ENCODE measurements around the gene SLC22A17. TPM values are rescaled to one million over a fixed set of nuclear protein-coding genes. Genes with fewer than 3 reads are reported as not detected.

The SLC22A17 gene
- total and polyA plus RNA-seq, 2 of the 8 experiments (the other 6 are each of a cell fraction or from before 2014, with no cell fraction given): 43.0 to 49.0 TPM

DNA sequence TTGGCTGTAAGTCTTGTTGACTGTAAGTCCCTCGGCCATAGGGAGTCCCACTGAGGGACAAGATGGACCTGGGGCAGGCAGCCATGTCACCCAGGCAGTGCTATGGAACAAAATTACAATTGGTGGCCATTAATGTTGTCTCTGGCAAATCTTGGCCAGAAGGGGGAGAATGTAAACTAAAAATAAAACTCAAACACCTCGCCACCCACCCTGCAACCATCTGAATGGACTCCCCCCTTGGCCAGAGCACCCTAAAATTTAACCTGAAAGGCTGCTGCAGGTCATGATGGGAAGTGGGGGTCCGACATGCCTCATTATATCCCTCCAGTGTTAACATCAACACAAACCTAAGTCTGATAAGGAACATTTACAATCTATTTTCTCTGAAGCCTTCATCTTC, 8.2 kb downstream of the SLC22A17 start:
- Histone ChIP-seq H3K79me2 (ENCODE audit: control insufficient read depth in 1 of 2, insufficient read depth in 2 of 2, low read length in 2 of 2) (no peaks in the 10 kb centered on the region), H2BK20ac (ENCODE audit: low read length) (no peak overlapping the region), H4K5ac (ENCODE audit: insufficient read length, low read depth, low read length) (no peak overlapping the region), H2AFZ (ENCODE audit: low read length) (no peak overlapping the region), H3K4me3 (ENCODE audit: extremely low read depth in 1 of 4, insufficient read depth in 2 of 4, low read depth in 3 of 4, low read length in 4 of 4) (no peak overlapping the region), H4K20me1 (replicated peaks in 1 of 2; ENCODE audit: control insufficient read depth in 1 of 2, insufficient read depth in 2 of 2, low read length in 2 of 2) (no peaks in the 10 kb centered on the region), H3K79me1 (ENCODE audit: low read depth, low read length) (no peaks in the 10 kb centered on the region), H3K27ac (ENCODE audit: low read depth, low read length) (no peak overlapping the region), H3K36me3 (ENCODE audit: control insufficient read depth in 2 of 4, insufficient read depth in 4 of 4, low read length in 3 of 4) (no peaks in the 10 kb centered on the region), H3K18ac (ENCODE audit: extremely low read depth, low read length) (no peak overlapping the region), H2BK5ac (ENCODE audit: low read depth, low read length) (no peak overlapping the region), H2BK12ac (ENCODE audit: low read depth, low read length) (no peak overlapping the region), H3K14ac (ENCODE audit: insufficient read length) (no peak overlapping the region), H2AK5ac (ENCODE audit: low read depth, low read length) (no peak overlapping the region), H4K8ac (ENCODE audit: extremely low read depth, insufficient read depth, low read length) (no peak overlapping the region), H3K9me3 (ENCODE audit: insufficient read depth in 2 of 2, low read depth in 1 of 2, low read length in 1 of 2) (peaks cover 5 to 14% of the 10 kb centered on the region in 2 experiments), H4K91ac (replicated peaks; ENCODE audit: insufficient read length, low read length) (no peak overlapping the region), H2BK15ac (ENCODE audit: low read length) (no peak overlapping the region), H3K56ac (replicated peaks; ENCODE audit: insufficient read length, low read depth, low read length) (no peak overlapping the region), H3K27me3 (replicated peaks in 1 of 4; ENCODE audit: control insufficient read depth in 3 of 4, extremely low read depth in 1 of 4, insufficient read depth in 3 of 4, low read length in 3 of 4) (no peaks in the 10 kb centered on the region), H2BK120ac (replicated peaks; ENCODE audit: low read depth, low read length) (no peak overlapping the region), H3K9ac (replicated peaks in 1 of 4; ENCODE audit: extremely low read depth in 1 of 4, low read depth in 3 of 4, low read length in 3 of 4) (no peak overlapping the region), H3K23me2 (ENCODE audit: low read depth, low read length) (no peaks in the 10 kb centered on the region), H3K4me1 (replicated peaks in 1 of 4; ENCODE audit: control insufficient read depth in 3 of 4, insufficient read depth in 4 of 4, low read length in 3 of 4) (peaks cover 0 to 4% (median 1%) of the 10 kb centered on the region in 4 experiments; a peak in 3 of 7 replicates), H3K4me2 (ENCODE audit: insufficient read depth in 1 of 2, low read depth in 2 of 2, low read length in 2 of 2) (no peak overlapping the region), H3K23ac (ENCODE audit: insufficient read length) (no peak overlapping the region), H3K4ac (replicated peaks; ENCODE audit: insufficient read length, low read depth, low read length) (no peak overlapping the region)
- ChIA-PET POLR2A (ENCODE audit: partially characterized antibody) (interaction anchor here (0.9 to 3.7 kb wide), 4 partner anchors 10 to 23 kb away, joined by 4 to 25 read pairs (median 13); partner anchors contain the start of gene PABPN1), CTCF (ENCODE audit: partially characterized antibody) (interaction anchor here (0.7 to 5.9 kb wide), 14 partner anchors 8 to 112 kb away, joined by 3 to 69 read pairs (median 10); partner anchors contain the start of gene BCL2L2)
- DNase-seq (ENCODE audit: low read depth in 1 of 2, low spot score in 2 of 2) (no peak), FAIRE-seq (peak; percentile 45)
- WGBS, 2 experiments (ENCODE audit: extremely low coverage in 1 of 2, insufficient coverage in 1 of 2, insufficient read length in 1 of 2, insufficient replicate concordance in 2 of 2, low coverage in 1 of 2, low lambda C conversion rate in 2 of 2, missing lambda C conversion rate in 1 of 2): 79% methylated on average over 3 of the region's 3 CpGs; no CpG with 5 or more reads in 1 of the 2 experiments
- no peak for TF ChIP-seq JUN (IDR thresholded peaks at IDR 0.05; ENCODE audit: low read depth, low read length)
- no peak for TF ChIP-seq POLR2AphosphoS5 (IDR thresholded peaks at IDR 0.05; ENCODE audit: low read depth, low read length)
- no peak for TF ChIP-seq CHD2 (IDR thresholded peaks at IDR 0.05; ENCODE audit: low read length)
- no peak for TF ChIP-seq KDM5A (IDR thresholded peaks at IDR 0.05; ENCODE audit: low read length)
- TF ChIP-seq RXRA (IDR thresholded peaks at IDR 0.05; ENCODE audit: insufficient read depth, low read depth, low read length): no peak
- no peak for TF ChIP-seq SIRT6 (IDR thresholded peaks at IDR 0.05; ENCODE audit: low read length)
- TF ChIP-seq CEBPB (IDR thresholded peaks at IDR 0.05; ENCODE audit: low read depth, low read length): no peak
- no peak for TF ChIP-seq HDAC2 (IDR thresholded peaks at IDR 0.05; ENCODE audit: borderline replicate concordance in 1 of 2, low read depth in 2 of 2, low read length in 2 of 2)
- TF ChIP-seq MAX (IDR thresholded peaks at IDR 0.05): no peak
- TF ChIP-seq BRCA1 (IDR thresholded peaks at IDR 0.05; ENCODE audit: low read depth, low read length): no peak
- TF ChIP-seq TBP (IDR thresholded peaks at IDR 0.05; ENCODE audit: low read depth, low read length): no peak
- TF ChIP-seq SP4 (IDR thresholded peaks at IDR 0.05; ENCODE audit: low read length): no peak
- no peak for TF ChIP-seq PHF8 (conservative IDR thresholded peaks at IDR 0.05; ENCODE audit: low read depth, low read length)
- TF ChIP-seq ZNF274 (IDR thresholded peaks at IDR 0.05; ENCODE audit: borderline replicate concordance, extremely low read depth, low read length): no peak
- no peak for TF ChIP-seq EZH2 (IDR thresholded peaks at IDR 0.05; ENCODE audit: low read depth, low read length, severe bottlenecking)

Data from H1 (cell line).